GM19463 (cell line): Measurements from ENCODE around the gene SGMS2.
"Not testable (repeated sequence)": the region's sequence is repeated elsewhere in the genome, so short reads cannot be mapped to it uniquely, and the experiment has no call there.

Source experiments
- ATAC-seq: cut with Tn5 transposase; IDR thresholded peaks from one replicate; pipeline ENCODE4 v1.9.1; 2021; ENCODE audit warnings: mild to moderate bottlenecking, moderate library complexity; ENCODE audit not compliant: unreplicated experiment

The SGMS2 gene

DNA sequence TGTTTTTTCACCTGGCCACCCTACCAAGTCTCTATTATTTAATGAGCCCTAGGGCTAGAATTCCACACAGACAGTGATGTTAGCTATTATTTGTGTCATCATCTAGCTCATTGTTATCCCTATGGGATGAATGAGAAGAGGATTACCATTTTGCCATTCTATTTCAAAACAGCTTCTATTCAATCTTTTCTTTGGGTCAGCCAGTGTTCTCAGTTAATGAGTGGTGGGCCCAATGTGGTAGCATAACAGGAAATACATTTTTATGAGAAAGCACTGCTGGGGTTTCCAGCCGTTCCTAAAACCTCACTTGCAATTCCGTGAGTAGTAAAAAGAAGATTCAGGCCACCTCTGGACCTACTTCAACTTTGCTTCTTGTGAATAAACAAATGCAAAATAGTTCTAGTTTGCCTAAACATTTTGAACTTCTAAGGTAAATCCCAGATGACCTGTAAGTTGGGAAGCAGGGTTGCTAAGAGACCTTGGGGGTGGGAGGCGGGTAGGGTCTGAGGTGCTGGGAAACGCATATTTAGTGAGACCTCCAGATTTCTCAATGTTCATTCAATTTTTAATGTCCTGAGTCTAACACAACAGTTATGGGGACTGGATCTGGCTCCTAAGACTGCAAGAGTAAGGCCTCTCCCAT is 81.8 kb downstream of the SGMS2 start:
- ATAC-seq: no peak

DNA sequence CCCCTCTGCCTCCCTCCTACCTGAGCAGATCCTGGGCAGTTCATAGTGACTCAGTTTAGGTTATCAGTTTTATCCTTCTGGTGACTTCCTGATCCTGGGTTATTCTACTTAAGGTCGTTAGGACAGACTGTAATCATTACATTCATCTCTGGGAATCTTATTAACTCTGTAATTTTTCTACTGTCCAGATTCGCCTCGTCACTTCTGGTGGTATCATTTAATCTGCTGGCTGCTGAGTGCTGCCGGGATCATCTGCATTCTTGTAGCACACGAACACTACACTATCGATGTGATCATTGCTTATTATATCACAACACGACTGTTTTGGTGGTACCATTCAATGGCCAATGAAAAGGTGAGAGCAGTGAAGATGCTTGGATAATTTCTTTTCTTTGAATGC is 83.6 kb downstream of the SGMS2 start:
- no peak for ATAC-seq

DNA sequence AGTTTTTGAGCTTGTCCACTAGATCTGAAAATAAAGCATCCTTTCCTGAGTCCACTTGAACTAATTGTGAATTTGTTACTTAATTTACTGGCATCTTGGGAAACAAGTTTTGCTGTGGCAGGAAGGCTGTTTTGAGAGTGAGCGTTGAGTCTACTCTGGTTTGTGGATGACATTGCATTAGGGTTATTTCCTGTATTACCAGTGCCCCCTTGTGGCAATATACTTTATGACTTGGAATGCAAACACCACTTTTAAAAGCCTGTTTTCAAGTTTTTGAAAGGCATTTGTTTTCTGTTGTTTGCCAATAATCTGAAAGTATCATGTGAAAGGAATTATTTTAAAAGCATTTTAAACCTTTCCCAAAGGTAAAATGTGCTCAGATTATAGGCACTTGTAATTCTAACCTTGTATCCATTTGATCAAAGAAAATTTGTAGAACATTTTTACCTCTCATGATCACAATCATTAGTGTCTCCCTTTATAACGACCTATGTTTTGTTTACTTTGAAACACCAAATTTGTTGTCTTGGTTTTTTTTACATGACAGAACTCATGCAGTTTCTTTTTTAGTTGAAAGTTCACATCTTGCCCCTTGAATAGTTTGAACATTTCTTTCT is 88.7 kb downstream of the SGMS2 start:
- ATAC-seq: peak; percentile 90

DNA sequence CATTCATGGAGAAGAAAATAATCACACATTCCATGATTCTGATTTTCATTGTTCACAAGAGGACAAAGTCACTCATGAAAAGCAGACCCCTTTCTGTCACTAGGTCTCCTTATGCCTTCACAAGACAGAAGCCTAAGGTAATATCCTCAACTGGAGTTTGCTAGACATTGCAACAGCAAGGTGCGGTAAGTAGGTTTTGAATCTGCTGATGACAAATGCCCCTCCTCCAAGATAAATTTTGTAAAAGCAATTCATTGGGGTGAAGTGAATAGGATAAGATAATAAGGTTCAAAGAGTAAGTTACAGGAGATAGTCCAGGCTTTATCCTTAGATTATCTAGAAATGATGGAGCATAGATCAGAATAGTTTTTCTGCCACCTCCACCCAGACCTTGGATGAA is 90.5 kb downstream of the SGMS2 start:
- no peak for ATAC-seq

DNA sequence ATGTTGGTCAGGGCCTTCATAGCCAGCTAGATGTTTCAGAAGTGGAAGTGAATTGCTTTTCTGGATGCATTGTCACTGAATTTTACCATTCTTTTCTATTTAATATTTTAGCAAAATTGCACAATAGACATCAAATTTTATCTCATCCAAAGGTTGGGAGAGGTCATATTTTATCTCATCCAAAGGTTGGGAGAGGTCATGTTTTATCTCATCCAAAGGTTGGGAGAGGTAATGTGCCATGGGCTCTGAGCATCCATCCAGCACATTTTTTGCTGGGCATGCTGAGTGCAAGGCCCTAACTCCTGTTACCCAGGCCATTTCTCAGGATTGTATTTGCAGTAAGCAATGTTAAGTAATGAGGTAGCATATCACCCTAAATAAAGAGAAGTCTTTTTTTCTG is 91.9 kb downstream of the SGMS2 start:
- ATAC-seq: no peak

DNA sequence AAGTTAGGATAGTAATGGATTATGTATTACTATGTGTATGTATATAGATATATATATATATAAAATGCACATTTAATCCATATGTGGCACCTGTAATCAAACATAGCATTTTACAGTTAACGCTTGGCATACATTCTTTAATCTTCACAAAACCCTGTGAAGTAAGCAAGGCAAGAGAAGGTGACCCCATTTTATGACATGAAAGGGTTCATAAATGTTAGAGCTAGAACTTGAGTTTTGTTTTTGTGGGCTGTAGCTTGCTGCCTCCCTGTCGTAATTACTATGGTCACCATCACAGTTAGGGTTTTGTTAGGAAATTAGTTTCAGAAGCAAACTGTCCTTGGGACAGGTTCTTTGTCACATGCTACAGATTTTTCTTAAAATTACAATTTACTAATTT is 92.8 kb downstream of the SGMS2 start:
- ATAC-seq: no peak

DNA sequence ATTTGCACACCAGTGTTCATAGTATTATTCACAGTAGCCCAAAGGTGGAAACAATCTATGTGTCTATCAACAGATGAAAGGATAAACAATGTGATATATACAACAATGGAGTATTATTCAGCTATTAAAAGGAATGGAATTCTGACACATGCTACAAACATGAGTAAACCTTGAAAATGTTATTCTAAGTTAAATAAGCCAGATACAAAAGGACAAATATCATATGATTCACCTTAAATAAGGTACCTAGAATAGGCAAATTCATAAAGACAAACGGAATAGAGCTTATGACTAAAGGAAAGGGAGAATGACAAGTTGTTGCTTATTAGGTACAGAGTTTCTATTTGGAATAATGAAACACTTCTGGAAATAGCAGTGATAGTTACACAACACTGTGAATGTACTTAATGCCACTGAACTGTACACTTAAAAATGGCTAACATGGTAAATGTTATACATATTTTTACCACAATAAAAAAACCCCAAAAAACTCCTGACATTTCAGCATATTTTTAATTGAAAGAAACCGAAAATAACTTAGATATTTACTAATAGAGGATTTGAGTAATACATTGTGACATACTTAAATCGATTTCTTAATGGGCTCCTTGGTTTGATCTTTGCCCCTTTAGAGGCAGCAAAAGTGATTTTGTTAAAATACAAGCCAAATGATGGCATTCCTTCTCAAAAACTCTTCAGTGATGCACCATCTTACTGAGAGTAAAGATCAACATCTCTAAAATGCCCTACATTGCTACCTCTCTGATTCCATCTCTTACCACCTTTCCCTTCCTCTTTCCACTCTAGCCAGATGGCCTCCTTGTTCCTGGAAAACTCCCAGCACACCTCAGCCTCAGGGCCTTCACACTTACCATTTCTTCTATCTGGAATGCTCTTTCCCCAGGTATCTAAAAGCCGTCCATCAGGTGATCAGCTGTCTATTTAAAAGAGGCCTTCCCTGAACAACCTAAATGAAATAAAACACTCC is 98.0 kb downstream of the SGMS2 start:
- ATAC-seq: no peak

DNA sequence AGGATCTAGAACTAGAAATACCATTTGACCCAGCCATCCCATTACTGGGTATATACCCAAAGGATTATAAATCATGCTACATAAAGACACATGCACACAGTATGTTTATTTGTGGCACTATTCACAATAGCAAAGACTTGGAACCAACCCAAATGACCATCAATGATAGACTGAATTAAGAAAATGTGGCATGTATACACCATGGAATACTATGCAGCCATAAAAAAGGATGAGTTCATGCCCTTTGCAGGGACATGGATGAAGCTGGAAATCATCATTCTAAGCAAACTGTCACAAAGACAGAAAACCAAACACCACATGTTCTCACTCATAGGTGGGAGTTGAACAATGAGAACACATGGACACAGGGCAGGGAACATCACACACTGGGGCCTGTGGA is 101.0 kb downstream of the SGMS2 start:
- not testable (repeated sequence) for ATAC-seq

DNA sequence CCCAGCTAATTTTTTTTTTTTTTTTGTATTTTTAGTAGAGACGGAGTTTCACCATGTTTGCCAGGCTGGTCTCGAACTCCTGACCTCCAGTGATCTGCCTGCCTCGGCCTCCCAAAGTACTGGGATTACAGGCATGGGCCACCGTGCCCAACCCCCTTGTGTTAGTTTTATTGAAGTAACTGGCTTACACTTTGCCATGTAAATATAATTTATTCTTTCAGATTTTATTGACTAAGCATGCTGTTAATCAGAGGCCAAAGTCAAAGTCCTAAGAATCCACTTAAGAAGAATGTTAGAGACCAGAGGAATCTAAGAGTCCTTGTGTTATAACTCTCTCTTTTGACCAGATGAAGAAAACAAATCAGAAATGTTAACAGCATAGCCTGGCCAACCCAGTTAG is 102.1 kb downstream of the SGMS2 start:
- ATAC-seq: not testable (repeated sequence)

DNA sequence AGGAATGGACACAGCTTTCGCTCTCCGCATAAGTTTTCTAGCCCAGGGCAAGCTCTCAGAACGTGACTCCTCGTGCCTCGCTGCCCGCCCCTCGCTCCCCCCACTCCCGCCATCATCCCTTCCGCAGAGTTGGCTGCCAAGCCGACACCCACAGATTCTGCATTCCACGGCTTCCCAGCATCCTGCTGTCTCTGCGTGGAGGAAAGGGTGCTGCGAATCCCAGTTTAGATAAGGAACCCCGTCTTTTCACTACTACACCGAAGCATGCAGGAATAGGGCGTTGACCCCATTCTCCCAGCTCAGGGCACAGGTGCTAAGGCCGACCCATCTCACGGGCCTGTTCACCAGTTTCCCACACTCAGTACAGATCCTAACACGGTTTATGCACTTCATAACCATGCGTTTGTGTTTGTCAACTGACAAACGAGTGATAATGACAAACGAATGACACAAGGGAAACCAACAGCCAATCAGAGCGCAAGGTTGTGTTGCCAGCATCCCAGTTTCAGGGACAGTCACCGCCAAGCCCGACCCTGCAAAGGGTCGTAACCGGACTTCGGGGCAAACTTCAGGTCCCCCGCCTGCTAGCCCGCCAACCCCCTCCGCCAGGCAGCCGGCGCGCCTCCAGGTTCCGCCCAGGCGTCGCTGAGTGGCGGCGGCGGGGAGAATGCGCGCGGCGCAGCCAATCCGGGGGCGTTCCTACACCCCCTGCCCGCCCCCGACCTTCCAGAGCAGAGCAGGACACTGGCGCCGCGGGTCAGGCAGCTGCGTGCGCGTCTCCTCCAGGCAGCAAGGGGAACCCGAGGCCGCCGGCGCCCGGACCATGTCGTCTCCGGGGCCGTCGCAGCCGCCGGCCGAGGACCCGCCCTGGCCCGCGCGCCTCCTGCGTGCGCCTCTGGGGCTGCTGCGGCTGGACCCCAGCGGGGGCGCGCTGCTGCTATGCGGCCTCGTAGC is 106.4 kb downstream of the SGMS2 start, which contains the start of gene CYP2U1:
TSS of gene CYP2U1 (plus strand) at position 729 of the 954 bp plus-strand sequence. CDS start at position 824, 95 bp downstream.
- ATAC-seq: peak; percentile 92

DNA sequence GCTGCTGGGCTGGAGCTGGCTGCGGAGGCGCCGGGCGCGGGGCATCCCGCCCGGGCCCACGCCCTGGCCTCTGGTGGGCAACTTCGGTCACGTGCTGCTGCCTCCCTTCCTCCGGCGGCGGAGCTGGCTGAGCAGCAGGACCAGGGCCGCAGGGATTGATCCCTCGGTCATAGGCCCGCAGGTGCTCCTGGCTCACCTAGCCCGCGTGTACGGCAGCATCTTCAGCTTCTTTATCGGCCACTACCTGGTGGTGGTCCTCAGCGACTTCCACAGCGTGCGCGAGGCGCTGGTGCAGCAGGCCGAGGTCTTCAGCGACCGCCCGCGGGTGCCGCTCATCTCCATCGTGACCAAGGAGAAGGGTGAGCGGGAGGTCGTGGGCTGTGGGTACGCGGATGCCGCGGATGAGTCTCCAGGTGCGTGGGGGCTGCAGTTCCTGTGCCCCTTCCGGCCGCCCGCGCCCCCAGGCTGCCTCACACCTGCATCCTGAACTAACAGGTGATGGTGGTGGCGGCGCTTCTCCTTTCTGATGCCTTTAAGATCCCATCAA is 107.1 kb downstream of the SGMS2 start:
- peak; percentile 17 for ATAC-seq

DNA sequence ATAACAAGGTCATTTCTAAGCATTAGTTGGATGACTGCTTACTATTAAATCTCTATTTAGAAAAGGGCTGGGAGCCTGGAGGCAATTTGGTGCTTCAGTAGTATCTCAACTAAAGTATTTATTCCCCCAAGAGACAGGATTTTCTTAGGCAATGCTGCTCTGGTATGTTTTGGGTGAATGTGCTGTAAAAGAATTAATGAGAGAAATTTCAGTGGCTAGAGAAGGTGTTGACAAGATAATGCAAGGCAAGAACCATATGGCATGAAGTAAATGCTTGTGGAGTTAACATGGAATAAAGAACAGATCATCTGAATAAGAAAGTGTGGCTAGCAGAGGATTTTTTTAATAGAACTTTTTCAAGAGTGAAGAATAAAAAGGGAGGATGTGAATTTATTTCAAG is 110.5 kb downstream of the SGMS2 start:
- ATAC-seq: no peak

DNA sequence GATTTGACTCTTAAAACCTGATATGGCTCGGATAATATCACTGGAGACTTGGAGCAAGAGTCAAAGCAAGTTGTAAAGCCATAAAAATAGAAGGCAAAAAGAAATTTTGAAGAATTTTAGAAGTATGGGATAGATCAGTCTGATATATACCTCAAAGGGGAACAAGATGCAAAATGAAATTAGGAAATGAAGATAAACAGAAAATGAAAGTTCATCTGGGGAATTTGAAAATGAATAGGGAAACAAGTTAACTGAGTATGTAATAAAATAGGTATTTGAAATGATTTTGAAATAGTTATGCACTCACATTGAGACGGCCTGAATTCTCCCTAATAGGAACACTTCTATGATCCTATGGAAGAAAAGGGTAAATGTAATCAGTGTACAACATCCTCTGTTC is 112.3 kb downstream of the SGMS2 start:
- ATAC-seq: no peak

DNA sequence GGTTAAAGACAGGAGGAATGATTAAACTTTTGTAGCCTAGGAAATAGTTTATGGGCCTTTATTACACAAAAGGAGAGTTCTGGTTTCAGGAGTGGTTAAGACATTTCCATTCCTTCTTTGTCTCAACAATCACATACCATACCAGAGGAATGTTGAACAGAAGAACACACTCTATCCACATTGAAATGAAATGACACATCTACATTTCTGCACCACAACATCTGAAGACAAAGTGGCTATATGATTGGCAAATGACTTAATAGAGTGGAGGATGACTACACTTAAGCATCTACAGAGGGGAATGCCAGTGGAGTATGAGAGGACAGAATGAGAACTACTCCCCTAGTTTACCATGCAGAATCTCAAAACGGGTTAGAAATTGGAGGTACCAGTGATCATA is 114.6 kb downstream of the SGMS2 start:
- ATAC-seq: no peak

DNA sequence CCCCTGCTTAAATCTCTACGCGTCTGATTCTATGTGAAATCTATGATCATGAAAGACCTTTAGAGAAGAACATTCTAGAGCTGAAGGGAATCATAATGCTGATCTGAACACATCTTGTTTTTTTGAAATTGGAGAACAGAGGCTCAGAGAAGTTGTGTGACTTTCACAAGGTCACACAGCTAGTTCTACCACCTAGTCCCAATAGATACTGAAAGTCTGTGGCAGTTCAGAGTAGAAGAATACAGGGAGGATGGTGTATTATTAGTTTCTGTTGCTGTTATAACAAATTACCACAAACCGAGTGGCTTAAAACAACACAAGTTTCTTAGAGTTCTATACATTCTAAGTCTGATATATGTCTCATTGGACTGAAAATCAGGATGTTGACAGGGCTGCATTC is 121.1 kb downstream of the SGMS2 start:
- ATAC-seq: no peak

DNA sequence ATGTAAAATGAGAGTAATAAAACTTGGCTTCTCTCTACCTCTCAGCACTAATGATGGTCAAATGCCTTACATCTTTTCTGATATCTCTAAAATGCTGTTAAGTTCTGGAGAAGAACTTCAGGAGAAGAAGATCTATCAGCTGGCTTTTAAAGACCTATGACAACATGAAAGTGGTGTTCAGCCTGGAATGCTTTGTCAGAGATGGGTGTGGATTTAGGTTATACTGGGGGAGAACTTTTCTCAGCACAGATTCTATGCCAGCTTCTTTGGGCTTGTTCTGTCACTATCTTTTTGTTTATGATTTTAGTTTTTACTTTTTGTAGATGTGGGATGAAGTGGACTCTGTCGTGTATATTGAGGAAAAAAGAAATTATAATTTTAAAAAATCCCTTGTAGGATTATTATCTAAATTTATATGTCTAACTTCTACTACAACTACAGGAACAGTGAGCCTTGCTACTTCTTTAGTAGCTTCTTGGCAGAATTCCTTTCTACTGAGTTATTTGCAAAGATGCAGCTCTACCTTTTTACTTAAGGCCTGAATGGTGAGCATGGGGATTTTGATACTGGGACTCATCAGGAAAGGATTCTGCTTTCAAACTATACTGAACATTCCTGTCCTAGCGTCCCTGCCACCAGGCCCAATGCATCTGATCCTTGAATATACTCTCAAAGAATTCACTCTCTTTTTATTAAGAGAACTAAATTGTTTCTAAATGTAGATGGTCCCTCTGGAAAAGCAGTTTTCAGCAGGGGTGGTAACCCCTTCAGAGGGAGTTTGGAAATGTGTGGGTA is 126.2 kb downstream of the SGMS2 start:
- ATAC-seq: no peak

DNA sequence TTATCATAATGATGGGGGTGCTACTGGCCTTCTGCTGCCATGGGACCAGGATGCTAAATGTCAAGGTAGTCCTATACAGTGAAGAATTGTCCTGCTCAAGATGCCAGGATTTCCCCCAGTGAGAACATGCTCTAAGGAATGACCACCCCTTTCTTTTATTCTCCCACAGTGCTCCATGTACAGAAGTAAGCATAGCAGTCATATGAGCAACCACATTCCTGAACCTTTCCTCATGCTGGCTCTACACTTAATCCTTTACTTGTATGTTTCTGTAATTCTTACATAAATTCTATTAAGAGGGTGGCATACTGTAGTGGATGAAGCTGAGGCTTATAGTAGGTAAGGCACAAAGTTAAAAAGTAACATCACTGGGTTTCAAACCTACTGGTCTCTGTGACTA is 126.8 kb downstream of the SGMS2 start:
- ATAC-seq: no peak

DNA sequence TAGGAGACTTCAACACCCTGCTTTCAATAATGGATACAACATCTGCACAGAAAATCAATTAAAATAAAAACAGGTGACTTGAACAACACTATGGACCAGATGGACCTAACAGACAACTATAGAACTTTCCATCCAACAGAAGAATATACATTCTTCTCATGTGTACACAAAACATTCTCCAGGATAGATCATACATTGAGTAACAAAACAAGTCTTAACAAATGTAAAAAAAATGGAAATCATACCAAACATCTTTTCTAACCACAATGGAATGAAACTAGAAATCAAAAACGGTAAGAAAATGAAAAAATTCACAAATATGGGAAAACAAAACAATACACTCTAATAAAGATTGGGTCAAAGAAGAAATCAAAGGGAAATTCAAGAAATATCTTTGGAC is 131.3 kb downstream of the SGMS2 start:
- no peak for ATAC-seq
